ENCODE measurements around the gene NCOR2.

DNA sequence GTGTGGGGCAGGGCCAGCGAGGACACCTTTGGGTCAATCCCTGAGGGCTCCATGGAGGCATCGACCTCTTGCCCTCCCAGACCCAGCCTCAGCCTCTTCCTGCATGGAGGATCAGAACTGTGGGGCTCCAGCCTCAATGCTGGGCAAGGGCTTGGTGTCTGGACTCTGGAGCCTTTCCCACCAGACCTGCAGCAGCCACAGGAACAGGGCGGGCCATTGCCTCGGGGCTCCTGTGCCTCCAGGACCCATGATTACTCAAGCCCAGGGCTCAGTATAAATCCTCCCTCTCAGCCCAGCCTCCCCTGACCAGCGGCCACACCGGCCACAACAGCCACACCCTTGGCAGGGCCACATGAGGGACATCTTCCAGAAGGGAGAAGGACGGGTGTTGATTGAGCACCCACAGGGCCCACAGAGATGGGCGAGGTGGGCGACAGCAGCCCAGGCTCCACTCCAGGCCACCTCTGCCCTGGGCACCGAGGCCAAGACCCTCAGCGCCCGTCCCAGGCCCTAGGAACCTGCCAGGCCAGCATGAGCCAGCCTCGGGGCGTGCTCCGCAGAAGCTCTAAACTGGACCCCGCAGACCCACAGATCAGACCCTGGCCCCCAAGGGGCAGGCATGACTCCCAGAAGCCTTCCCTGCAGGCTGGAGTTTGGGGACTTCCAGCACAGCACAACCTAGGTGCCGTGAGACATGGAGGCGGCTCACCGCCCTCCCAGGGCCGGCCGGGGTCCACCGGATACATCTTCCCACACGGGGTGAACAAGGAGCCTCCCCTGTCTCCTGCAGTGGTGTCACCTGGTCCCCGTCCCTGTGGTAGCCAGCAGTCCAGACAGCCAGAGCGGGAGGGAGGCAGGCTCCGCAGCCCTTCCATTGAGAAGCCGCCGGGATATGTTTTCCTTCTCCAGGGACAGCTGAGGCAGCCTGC is 25.1 kb downstream of the NCOR2 start:
- TF ChIP-seq, protein P1, sequence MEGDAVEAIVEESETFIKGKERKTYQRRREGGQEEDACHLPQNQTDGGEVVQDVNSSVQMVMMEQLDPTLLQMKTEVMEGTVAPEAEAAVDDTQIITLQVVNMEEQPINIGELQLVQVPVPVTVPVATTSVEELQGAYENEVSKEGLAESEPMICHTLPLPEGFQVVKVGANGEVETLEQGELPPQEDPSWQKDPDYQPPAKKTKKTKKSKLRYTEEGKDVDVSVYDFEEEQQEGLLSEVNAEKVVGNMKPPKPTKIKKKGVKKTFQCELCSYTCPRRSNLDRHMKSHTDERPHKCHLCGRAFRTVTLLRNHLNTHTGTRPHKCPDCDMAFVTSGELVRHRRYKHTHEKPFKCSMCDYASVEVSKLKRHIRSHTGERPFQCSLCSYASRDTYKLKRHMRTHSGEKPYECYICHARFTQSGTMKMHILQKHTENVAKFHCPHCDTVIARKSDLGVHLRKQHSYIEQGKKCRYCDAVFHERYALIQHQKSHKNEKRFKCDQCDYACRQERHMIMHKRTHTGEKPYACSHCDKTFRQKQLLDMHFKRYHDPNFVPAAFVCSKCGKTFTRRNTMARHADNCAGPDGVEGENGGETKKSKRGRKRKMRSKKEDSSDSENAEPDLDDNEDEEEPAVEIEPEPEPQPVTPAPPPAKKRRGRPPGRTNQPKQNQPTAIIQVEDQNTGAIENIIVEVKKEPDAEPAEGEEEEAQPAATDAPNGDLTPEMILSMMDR (IDR thresholded peaks at IDR 0.05), result no peak
- TF ChIP-seq POLR2A (IDR thresholded peaks at IDR 0.05), result no peak

Measured in heart left ventricle (tissue), 13 donors.